CD4-positive, alpha-beta T cell treated with Interleukin-6 for 4 hours (primary cell): Measurements from ENCODE around the gene PAX3.

Experiments used
- DNase-seq: peaks from one replicate; pipeline ENCODE4 v3.0.0-alpha.2; 2020; ENCODE audit warnings: mixed read lengths

Gene PAX3

GRCh38 chr2:222298311-222299150 lies at the start of gene PAX3:
TSS of gene PAX3 (minus strand) at chr2:222298998. CDS start at chr2:222298615, 383 bp downstream.
- no peak for DNase-seq

- DNase-seq: no peak
Observed at GRCh38 chr2:222341331-222341730, 42.5 kb upstream of the PAX3 start.

GRCh38 chr2:222338374-222338773 lies 39.6 kb upstream of the PAX3 start:
- DNase-seq: no peak

- DNase-seq: no peak
Observed at GRCh38 chr2:222336931-222337330, 38.1 kb upstream of the PAX3 start.

GRCh38 chr2:222336442-222336841 lies 37.6 kb upstream of the PAX3 start:
- no peak for DNase-seq

- no peak for DNase-seq
Observed at GRCh38 chr2:222334914-222335313, 36.1 kb upstream of the PAX3 start.

GRCh38 chr2:222333397-222333796 lies 34.6 kb upstream of the PAX3 start:
- no peak for DNase-seq

GRCh38 chr2:222332116-222332515 lies 33.3 kb upstream of the PAX3 start:
- DNase-seq: no peak

- no peak for DNase-seq
Observed at GRCh38 chr2:222330910-222331309, 32.1 kb upstream of the PAX3 start.

GRCh38 chr2:222322236-222322635 lies 23.4 kb upstream of the PAX3 start:
- no peak for DNase-seq

- no peak for DNase-seq
Observed at GRCh38 chr2:222320436-222321395, 21.9 kb upstream of the PAX3 start.

- no peak for DNase-seq
Observed at GRCh38 chr2:222319586-222320435, 21.0 kb upstream of the PAX3 start.

- DNase-seq: peak; percentile 27
Observed at GRCh38 chr2:222318712-222319585, 20.2 kb upstream of the PAX3 start.

- DNase-seq: no peak
Observed at GRCh38 chr2:222318026-222318711, 19.4 kb upstream of the PAX3 start.

- DNase-seq: no peak
Observed at GRCh38 chr2:222315443-222316121, 16.8 kb upstream of the PAX3 start.

GRCh38 chr2:222313816-222314215 lies 15.0 kb upstream of the PAX3 start:
- DNase-seq: no peak

GRCh38 chr2:222311978-222312738 lies 13.4 kb upstream of the PAX3 start:
- no peak for DNase-seq

GRCh38 chr2:222311319-222311977 lies 12.7 kb upstream of the PAX3 start:
- no peak for DNase-seq

- no peak for DNase-seq
Observed at GRCh38 chr2:222310747-222311318, 12.0 kb upstream of the PAX3 start.
